Mesenchymal stem cell (in vitro differentiated cells and primary cell): Measurements from ENCODE around the gene ZMYM3. TPM values are rescaled to one million over a fixed set of nuclear protein-coding genes. Genes with fewer than 3 reads are reported as not detected.
A peak's percentile ranks its signal among the peaks of the same experiment; 100 is the strongest.

Experiments used
- DNase-seq: peaks from one replicate; pipeline ENCODE4 v3.0.0-alpha.2; 2013
- H2AFZ ChIP-seq: one replicate; pipeline ENCODE4 v1.6.1; 2013; ENCODE audit warnings: low read depth, mild to moderate bottlenecking, control low read depth, inconsistent platforms, low read length, moderate library complexity
- H2AK5ac ChIP-seq: 2 replicates; pipeline ENCODE4 v1.6.1; 2013; ENCODE audit warnings: low read length, moderate library complexity, mild to moderate bottlenecking, inconsistent platforms; ENCODE audit not compliant: severe bottlenecking
- H2BK120ac ChIP-seq: one replicate; pipeline ENCODE4 v1.6.1; 2013; ENCODE audit warnings: low read depth, mild to moderate bottlenecking, inconsistent platforms, low read length, moderate library complexity
- H2BK12ac ChIP-seq, 2 experiments: one replicate each; pipeline ENCODE4 v1.6.1; 2013; ENCODE audit warnings: inconsistent platforms in 2 of 2, low read length in 2 of 2, mild to moderate bottlenecking in 2 of 2, moderate library complexity in 2 of 2, control low read depth in 1 of 2
- H2BK15ac ChIP-seq: one replicate; pipeline ENCODE4 v1.6.1; 2013; ENCODE audit warnings: mild to moderate bottlenecking, low read depth, inconsistent platforms; ENCODE audit not compliant: poor library complexity, severe bottlenecking
- H2BK5ac ChIP-seq: 2 replicates; pipeline ENCODE4 v1.6.1; 2013; ENCODE audit warnings: low read depth, mild to moderate bottlenecking, low read length, control low read depth, inconsistent platforms; ENCODE audit not compliant: poor library complexity, severe bottlenecking
- H3K14ac ChIP-seq, 2 experiments: one replicate each; pipeline ENCODE4 v1.6.1; 2013; ENCODE audit warnings: inconsistent platforms in 2 of 2, low read length in 2 of 2, control low read depth in 1 of 2, mild to moderate bottlenecking in 1 of 2, moderate library complexity in 1 of 2
- H3K18ac ChIP-seq, 2 experiments: one replicate each; pipeline ENCODE4 v1.6.1; 2013; ENCODE audit warnings: inconsistent platforms in 2 of 2, low read length in 2 of 2, control low read depth in 1 of 2, low read depth in 1 of 2, mild to moderate bottlenecking in 1 of 2
- H3K23ac ChIP-seq, 2 experiments: one replicate each; pipeline ENCODE4 v1.6.1; 2013; ENCODE audit warnings: inconsistent platforms in 2 of 2, low read length in 2 of 2, mild to moderate bottlenecking in 2 of 2, moderate library complexity in 2 of 2, control low read depth in 1 of 2
- H3K27ac ChIP-seq: 2 replicates; pipeline ENCODE4 v1.5.1; 2013; ENCODE audit warnings: mild to moderate bottlenecking, moderate library complexity, low read length, control low read depth, inconsistent platforms; ENCODE audit not compliant: poor library complexity, severe bottlenecking
- H3K27me3 ChIP-seq, 2 experiments: 2 replicates each; pipeline versions ENCODE4 v1.6.1 to v1.7.0; 2013; ENCODE audit warnings: low read length in 2 of 2, mild to moderate bottlenecking in 2 of 2, moderate library complexity in 2 of 2, control low read depth in 1 of 2, inconsistent platforms in 1 of 2; ENCODE audit not compliant: control insufficient read depth in 1 of 2, insufficient read depth in 1 of 2
- H3K36me3 ChIP-seq, 2 experiments: 2 replicates each; pipeline versions ENCODE4 v1.6.1 to v1.7.0; 2013; ENCODE audit warnings: low read length in 2 of 2, control low read depth in 1 of 2, inconsistent platforms in 1 of 2, low read depth in 1 of 2, mild to moderate bottlenecking in 1 of 2; ENCODE audit not compliant: insufficient read depth in 2 of 2, control insufficient read depth in 1 of 2
- H3K4ac ChIP-seq, 2 experiments: one replicate each; pipeline ENCODE4 v1.6.1; 2013; ENCODE audit warnings: inconsistent platforms in 2 of 2, low read length in 2 of 2, mild to moderate bottlenecking in 2 of 2, moderate library complexity in 2 of 2, control low read depth in 1 of 2, low read depth in 1 of 2
- H3K4me1 ChIP-seq: 2 replicates; pipeline ENCODE4 v1.6.1; 2013; ENCODE audit warnings: low read depth, low read length, control low read depth; ENCODE audit not compliant: control insufficient read depth, insufficient read depth
- H3K4me2 ChIP-seq: 2 replicates; pipeline ENCODE4 v1.6.1; 2013; ENCODE audit warnings: low read length, mild to moderate bottlenecking, inconsistent platforms; ENCODE audit not compliant: poor library complexity, severe bottlenecking
- H3K4me3 ChIP-seq, 2 experiments: 2 replicates each; pipeline versions ENCODE4 v1.5.1 to v1.7.0; 2013; ENCODE audit warnings: low read length in 2 of 2, mild to moderate bottlenecking in 2 of 2, control low read depth in 1 of 2, low read depth in 1 of 2; ENCODE audit not compliant: insufficient read depth in 1 of 2
- H3K79me1 ChIP-seq: replicated peaks from 2 replicates; pipeline ENCODE4 v1.6.1; 2013; ENCODE audit warnings: mild to moderate bottlenecking, control low read depth, low read length, inconsistent platforms; ENCODE audit not compliant: poor library complexity, severe bottlenecking
- H3K9ac ChIP-seq: 2 replicates; pipeline ENCODE4 v1.7.0; 2013; ENCODE audit warnings: mild to moderate bottlenecking, low read length, moderate library complexity
- H3K9me3 ChIP-seq: 2 replicates; pipeline ENCODE4 v1.7.0; 2013; ENCODE audit warnings: mild to moderate bottlenecking, low read length; ENCODE audit not compliant: control insufficient read depth
- H4K8ac ChIP-seq: one replicate; pipeline ENCODE4 v1.6.1; 2013; ENCODE audit warnings: inconsistent platforms, mild to moderate bottlenecking, low read length, moderate library complexity
- H4K91ac ChIP-seq: one replicate; pipeline ENCODE4 v1.6.1; 2013; ENCODE audit warnings: mild to moderate bottlenecking, low read length, inconsistent platforms
- WGBS: methylation state at CpG from one replicate; pipeline ENCODE4 v1.1.7; 2013; ENCODE audit warnings: mixed read lengths; 5-methylcytosine and 5-hydroxymethylcytosine counted together
- polyA plus RNA-seq, 2 experiments: library from polyadenylated mRNA; stranded (reverse); fragments of 200-250 nt; gene quantifications; one replicate each; pipeline ENCODE4 v1.2.3, GENCODE V29; 2013

The ZMYM3 gene
- 18.4 TPM for polyA plus RNA-seq (2013, experiment 1 of 2)
- polyA plus RNA-seq (2013, experiment 2 of 2) = 17.6 TPM

- peak within 1 kb of the TSS; percentile 71 to 85 for H3K4me3 ChIP-seq
Measured at GRCh38 chrX:71254092-71254963, at the start of gene ZMYM3. TSS of gene ZMYM3 (minus strand) at chrX:71254140. CDS start at chrX:71253255, 885 bp downstream.

GRCh38 chrX:71302461-71303213 is 48.7 kb upstream of the ZMYM3 start:
- H3K14ac ChIP-seq = no peak overlapping the region
- no peak overlapping the region for H3K27ac ChIP-seq
- no peak overlapping the region for H2BK12ac ChIP-seq
- no peak overlapping the region for H3K23ac ChIP-seq
- DNase-seq = no peak
- no peak overlapping the region for H2BK15ac ChIP-seq
- no peaks in the 10 kb centered on the region for H3K27me3 ChIP-seq
- H3K9me3 ChIP-seq = no peaks in the 10 kb centered on the region
- no peak overlapping the region for H3K4me3 ChIP-seq
- H3K36me3 ChIP-seq = peaks cover 18 to 33% of the 10 kb centered on the region in 2 experiments
- H3K4me2 ChIP-seq = no peak overlapping the region
- no peak overlapping the region for H3K9ac ChIP-seq
- no peak overlapping the region for H4K91ac ChIP-seq
- WGBS = 64% methylated on average over 4 of the region's 5 CpGs
- H2BK120ac ChIP-seq = no peak overlapping the region
- H3K79me1 ChIP-seq = no peaks in the 10 kb centered on the region
- no peak overlapping the region for H4K8ac ChIP-seq
- H2AFZ ChIP-seq = no peak overlapping the region
- peaks cover 2% of the 10 kb centered on the region for H3K4me1 ChIP-seq
- H3K18ac ChIP-seq = no peak overlapping the region
- no peak overlapping the region for H2BK5ac ChIP-seq
- H3K4ac ChIP-seq = no peak overlapping the region
- no peak overlapping the region for H2AK5ac ChIP-seq

More at GRCh38 chrX:71254092-71254963, at the start of gene ZMYM3:
- Histone ChIP-seq H4K8ac (peak within 1 kb of the TSS; percentile 60), H2AK5ac (no peak within 1 kb of the TSS), H3K4ac (peak within 1 kb of the TSS; percentile 64 to 89), H3K27ac (peak within 1 kb of the TSS; percentile 87), H3K4me2 (peak within 1 kb of the TSS; percentile 81), H3K9ac (peak within 1 kb of the TSS; percentile 87), H3K14ac (peak within 1 kb of the TSS in 1 of 2 experiments; percentile 75), H3K79me1 (peaks cover 2% of the 10 kb centered on the region), H3K27me3 (peaks cover 0 to 3% of the 10 kb centered on the region in 2 experiments), H2BK5ac (peak within 1 kb of the TSS; percentile 79), H3K36me3 (peaks cover 13 to 17% of the 10 kb centered on the region in 2 experiments), H3K4me1 (peaks cover 14% of the 10 kb centered on the region), H2BK15ac (no peak within 1 kb of the TSS), H2AFZ (no peak within 1 kb of the TSS), H3K18ac (peak within 1 kb of the TSS; percentile 69 to 91), H2BK120ac (peak within 1 kb of the TSS; percentile 89), H4K91ac (peak within 1 kb of the TSS; percentile 92), H3K9me3 (no peaks in the 10 kb centered on the region), H3K23ac (no peak within 1 kb of the TSS), H2BK12ac (peak within 1 kb of the TSS; percentile 54 to 63)
- under 1% methylated on average over 24 of the region's 54 CpGs for WGBS
- DNase-seq = peak; percentile 88

GRCh38 chrX:71301195-71301924 is 47.4 kb upstream of the ZMYM3 start, which contains the start of gene ITGB1BP2:
TSS of gene ITGB1BP2 (plus strand) at chrX:71301750. CDS start at chrX:71301807, 57 bp downstream.
- peak within 1 kb of the TSS; percentile 49 for H2BK120ac ChIP-seq
- no peak within 1 kb of the TSS for H3K14ac ChIP-seq
- H3K4ac ChIP-seq = no peak within 1 kb of the TSS
- no peak within 1 kb of the TSS for H4K8ac ChIP-seq
- no peak within 1 kb of the TSS for H4K91ac ChIP-seq
- peaks cover 2% of the 10 kb centered on the region for H3K4me1 ChIP-seq
- no peak within 1 kb of the TSS for H2BK5ac ChIP-seq
- no peaks in the 10 kb centered on the region for H3K9me3 ChIP-seq
- 81% methylated on average over 8 of the region's 10 CpGs for WGBS
- DNase-seq = peak; percentile 36
- H3K18ac ChIP-seq = no peak within 1 kb of the TSS
- H3K9ac ChIP-seq = no peak within 1 kb of the TSS
- peaks cover 23 to 46% of the 10 kb centered on the region in 2 experiments for H3K36me3 ChIP-seq
- no peak within 1 kb of the TSS for H2BK15ac ChIP-seq
- H2BK12ac ChIP-seq = no peak within 1 kb of the TSS
- no peaks in the 10 kb centered on the region for H3K27me3 ChIP-seq
- no peak within 1 kb of the TSS for H3K23ac ChIP-seq
- H3K27ac ChIP-seq = peak within 1 kb of the TSS; percentile 45
- no peak within 1 kb of the TSS for H3K4me2 ChIP-seq
- no peak within 1 kb of the TSS for H3K4me3 ChIP-seq
- peaks cover 1% of the 10 kb centered on the region for H3K79me1 ChIP-seq
- no peak within 1 kb of the TSS for H2AFZ ChIP-seq
- H2AK5ac ChIP-seq = no peak within 1 kb of the TSS
